Activated CD8-positive, alpha-beta T cell treated with anti-CD3 and anti-CD28 coated beads for 36 hours (primary cell): ENCODE data around the gene SCAF1. TPM values are rescaled to one million over a fixed set of nuclear protein-coding genes. Genes with fewer than 3 reads are reported as not detected.
"Not testable (repeated sequence)": the region's sequence is repeated elsewhere in the genome, so short reads cannot be mapped to it uniquely, and the experiment has no call there.

Source experiments
- ATAC-seq: fragments of 200-7000 bp; cut with Tn5 transposase; one replicate; pipeline ENCODE4 v1.10.0; 2021; ENCODE audit warnings: mild to moderate bottlenecking, moderate library complexity
- CTCF ChIA-PET: fragments of 350-600 bp; sonication (Branson Sonifier 250); formaldehyde crosslinking; loops from one replicate; lab custom pipeline; 2021; ENCODE audit warnings: antibody characterized with exemption; lab: Charles Lee
- POLR2A ChIA-PET: fragments of 350-600 bp; sonication (Branson Sonifier 250); formaldehyde crosslinking; loops from one replicate; lab custom pipeline; 2021; ENCODE audit warnings: antibody characterized with exemption; lab: Charles Lee
- DNase-seq: peaks from one replicate; pipeline ENCODE4 v3.0.0-alpha.2; 2020
- H3K27ac Mint-ChIP-seq: one replicate; pipeline ENCODE4 v1.8.0; 2021; ENCODE audit warnings: mild to moderate bottlenecking, mixed read lengths
- H3K27me3 Mint-ChIP-seq: one replicate; pipeline ENCODE4 v1.8.0; 2021; ENCODE audit warnings: mixed read lengths
- H3K36me3 Mint-ChIP-seq: one replicate; pipeline ENCODE4 v1.8.0; 2021; ENCODE audit warnings: low read depth, mixed read lengths
- H3K4me1 Mint-ChIP-seq: one replicate; pipeline ENCODE4 v1.8.0; 2021; ENCODE audit warnings: low read depth, mixed read lengths
- H3K4me3 Mint-ChIP-seq: one replicate; pipeline ENCODE4 v1.8.0; 2021; ENCODE audit warnings: mild to moderate bottlenecking, moderate library complexity, mixed read lengths
- H3K9me3 Mint-ChIP-seq: one replicate; pipeline ENCODE4 v1.8.0; 2021; ENCODE audit warnings: mixed read lengths
- intact Hi-C: fragments of 100-400 bp; cut with micrococcal nuclease; formaldehyde crosslinking; loops from one replicate; pipeline ENCODE4 v1.10.0; 2022
- total RNA-seq, 2 experiments: library from RNA; stranded (reverse); gene quantifications; one replicate each; pipeline ENCODE4 v1.2.3, GENCODE V29; 2021
- TF ChIP-seq, protein P1 (sequence below): fragments of 200-600 bp; IDR thresholded peaks from one replicate; pipeline ENCODE4 v1.8.0; 2022; ENCODE audit warnings: antibody characterized with exemption, mild to moderate bottlenecking

SCAF1 gene
- total RNA-seq, 2 experiments from 2014 or later, result 54.5 to 57.2 TPM

DNA sequence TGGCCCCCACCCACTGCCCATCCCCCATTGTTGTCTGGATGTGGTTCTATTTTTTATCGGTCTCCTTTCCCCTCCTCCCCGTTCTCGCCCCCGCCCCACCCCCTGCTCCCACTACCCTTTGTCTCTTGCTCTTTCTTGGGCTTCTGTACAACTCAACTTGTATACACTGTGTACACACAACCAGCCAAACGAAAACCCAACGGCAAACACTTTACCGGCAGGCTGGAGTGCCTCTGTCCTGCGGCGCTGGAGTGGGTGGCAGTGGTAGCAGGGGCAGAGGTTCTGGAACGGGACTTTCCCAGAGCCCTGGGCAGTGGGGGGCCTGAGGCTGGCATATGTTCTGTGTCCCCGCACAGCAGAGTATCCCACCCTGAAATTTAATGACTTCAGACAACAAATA, 15.8 kb upstream of the SCAF1 start:
- Mint-ChIP-seq H3K9me3 (no peaks in the 10 kb centered on the region), H3K27ac (no peak overlapping the region), H3K27me3 (no peaks in the 10 kb centered on the region), H3K4me3 (no peak overlapping the region), H3K36me3 (peaks cover 14% of the 10 kb centered on the region), H3K4me1 (no peaks in the 10 kb centered on the region)
- TF ChIP-seq, protein P1, sequence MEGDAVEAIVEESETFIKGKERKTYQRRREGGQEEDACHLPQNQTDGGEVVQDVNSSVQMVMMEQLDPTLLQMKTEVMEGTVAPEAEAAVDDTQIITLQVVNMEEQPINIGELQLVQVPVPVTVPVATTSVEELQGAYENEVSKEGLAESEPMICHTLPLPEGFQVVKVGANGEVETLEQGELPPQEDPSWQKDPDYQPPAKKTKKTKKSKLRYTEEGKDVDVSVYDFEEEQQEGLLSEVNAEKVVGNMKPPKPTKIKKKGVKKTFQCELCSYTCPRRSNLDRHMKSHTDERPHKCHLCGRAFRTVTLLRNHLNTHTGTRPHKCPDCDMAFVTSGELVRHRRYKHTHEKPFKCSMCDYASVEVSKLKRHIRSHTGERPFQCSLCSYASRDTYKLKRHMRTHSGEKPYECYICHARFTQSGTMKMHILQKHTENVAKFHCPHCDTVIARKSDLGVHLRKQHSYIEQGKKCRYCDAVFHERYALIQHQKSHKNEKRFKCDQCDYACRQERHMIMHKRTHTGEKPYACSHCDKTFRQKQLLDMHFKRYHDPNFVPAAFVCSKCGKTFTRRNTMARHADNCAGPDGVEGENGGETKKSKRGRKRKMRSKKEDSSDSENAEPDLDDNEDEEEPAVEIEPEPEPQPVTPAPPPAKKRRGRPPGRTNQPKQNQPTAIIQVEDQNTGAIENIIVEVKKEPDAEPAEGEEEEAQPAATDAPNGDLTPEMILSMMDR, result no peak
- intact Hi-C loops, result no loop called here
- ChIA-PET POLR2A (no interaction called here), CTCF (no interaction called here)
- ATAC-seq (no peak), DNase-seq (no peak)

GRCh38 chr19:49629659-49630058, 12.3 kb upstream of the SCAF1 start:
- no peak overlapping the region for H3K27ac Mint-ChIP-seq
- CTCF ChIA-PET, result interaction anchor here (1.0 to 2.0 kb wide), 3 partner anchors 11 to 43 kb away, joined by 3 to 5 read pairs (median 3); partner anchors contain the start of gene RRAS

DNA sequence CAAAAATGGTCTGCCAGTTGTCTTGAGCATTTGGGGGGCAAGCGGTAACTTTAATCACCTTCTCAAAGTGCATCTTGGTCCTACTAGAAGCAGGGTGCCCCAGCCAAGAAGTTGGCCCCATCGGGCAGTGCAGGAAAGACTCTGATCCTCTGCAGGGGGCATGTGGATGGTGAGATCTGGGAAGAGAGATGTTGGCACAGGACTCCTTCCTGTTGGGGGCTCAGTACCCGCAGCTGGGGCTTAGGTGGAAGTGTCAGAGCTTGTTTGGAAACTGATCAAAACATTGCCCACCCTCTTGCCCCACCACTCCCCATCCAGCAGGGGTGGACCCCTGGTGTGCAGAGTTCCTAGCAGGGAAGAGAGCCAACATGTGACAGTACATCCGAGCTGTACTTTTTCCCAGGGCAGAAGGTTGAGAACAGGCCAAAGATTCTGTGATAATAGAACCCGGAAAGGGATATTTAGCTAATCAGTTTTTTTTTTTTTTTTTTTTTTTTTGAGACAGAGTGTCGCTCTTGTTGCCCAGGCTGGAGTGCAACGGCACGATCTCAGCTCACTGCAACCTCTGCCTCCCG, 10.9 kb upstream of the SCAF1 start:
- Mint-ChIP-seq H3K27ac (no peak overlapping the region), H3K9me3 (no peaks in the 10 kb centered on the region), H3K4me1 (no peaks in the 10 kb centered on the region), H3K4me3 (no peak overlapping the region), H3K27me3 (no peaks in the 10 kb centered on the region), H3K36me3 (peaks cover 11% of the 10 kb centered on the region)
- DNase-seq, result no peak
- ATAC-seq, result no peak
- POLR2A ChIA-PET, result interaction anchor here (1.2 kb wide), 1 partner anchor 67 kb away, joined by 3 read pairs; no protein-coding TSS in a partner anchor
- TF ChIP-seq, protein P1, result no peak
- intact Hi-C loops, result no loop called here
- CTCF ChIA-PET, result interaction anchor here (2.0 kb wide), 1 partner anchor 9 kb away, joined by 5 read pairs; the partner anchor contains the start of gene RRAS

More at GRCh38 chr19:49629659-49630058, 12.3 kb upstream of the SCAF1 start:
- DNase-seq (no peak), ATAC-seq (no peak)
- Mint-ChIP-seq H3K9me3 (no peaks in the 10 kb centered on the region), H3K36me3 (peaks cover 14% of the 10 kb centered on the region), H3K4me1 (no peaks in the 10 kb centered on the region), H3K27me3 (no peaks in the 10 kb centered on the region), H3K4me3 (no peak overlapping the region)
- TF ChIP-seq, protein P1, result no peak
- intact Hi-C loops, result no loop called here
- POLR2A ChIA-PET, result interaction anchor here (1.6 kb wide), 1 partner anchor 37 kb away, joined by 6 read pairs; no protein-coding TSS in a partner anchor

GRCh38 chr19:49631610-49632192, 10.3 kb upstream of the SCAF1 start:
- intact Hi-C loops, result no loop called here
- H3K27me3 Mint-ChIP-seq, result no peaks in the 10 kb centered on the region
- CTCF ChIA-PET, result interaction anchor here (2.0 kb wide), 1 partner anchor 9 kb away, joined by 5 read pairs; the partner anchor contains the start of gene RRAS
- ATAC-seq, result no peak
- TF ChIP-seq, protein P1, result no peak
- POLR2A ChIA-PET, result interaction anchor here (1.2 kb wide), 1 partner anchor 67 kb away, joined by 3 read pairs; no protein-coding TSS in a partner anchor
- no peaks in the 10 kb centered on the region for H3K4me1 Mint-ChIP-seq
- no peak overlapping the region for H3K4me3 Mint-ChIP-seq
- peaks cover 11% of the 10 kb centered on the region for H3K36me3 Mint-ChIP-seq
- no peak overlapping the region for H3K27ac Mint-ChIP-seq
- DNase-seq, result no peak
- H3K9me3 Mint-ChIP-seq, result no peaks in the 10 kb centered on the region

GRCh38 chr19:49632576-49632975, 9.4 kb upstream of the SCAF1 start:
- H3K4me3 Mint-ChIP-seq, result no peak overlapping the region
- H3K9me3 Mint-ChIP-seq, result no peaks in the 10 kb centered on the region
- no peak for DNase-seq
- no peak for ATAC-seq
- intact Hi-C loops, result no loop called here
- POLR2A ChIA-PET, result interaction anchor here (1.1 kb wide), 1 partner anchor 8 kb away, joined by 3 read pairs; no protein-coding TSS in a partner anchor
- no peaks in the 10 kb centered on the region for H3K27me3 Mint-ChIP-seq
- no peaks in the 10 kb centered on the region for H3K4me1 Mint-ChIP-seq
- peaks cover 6% of the 10 kb centered on the region for H3K36me3 Mint-ChIP-seq
- TF ChIP-seq, protein P1, result no peak
- H3K27ac Mint-ChIP-seq, result no peak overlapping the region
- CTCF ChIA-PET, result no interaction called here

GRCh38 chr19:49633273-49633672, 8.7 kb upstream of the SCAF1 start:
- H3K27me3 Mint-ChIP-seq, H3K9me3 Mint-ChIP-seq, intact Hi-C loops, H3K36me3 Mint-ChIP-seq, H3K4me3 Mint-ChIP-seq, ATAC-seq, CTCF ChIA-PET, DNase-seq, H3K4me1 Mint-ChIP-seq, H3K27ac Mint-ChIP-seq: not testable (repeated sequence)
- POLR2A ChIA-PET, result interaction anchor here (1.1 kb wide), 1 partner anchor 9 kb away, joined by 3 read pairs; no protein-coding TSS in a partner anchor
